Neural progenitor cell (in vitro differentiated cells): ENCODE results near the gene NFE2L2.

Experiments used
- CTCF ChIP-seq: fragments of 200-600 bp; sonication (generic); IDR thresholded peaks from 2 replicates; pipeline ENCODE4 v1.5.1; 2017; ENCODE audit warnings: antibody characterized with exemption, mild to moderate bottlenecking
- EZH2 ChIP-seq: fragments of 200-600 bp; sonication (generic); IDR thresholded peaks from 2 replicates; pipeline ENCODE4 v1.6.1; 2017; ENCODE audit warnings: antibody characterized with exemption, mild to moderate bottlenecking, moderate library complexity

GRCh38 chr2:177234267-177234666 lies 30.3 kb downstream of the NFE2L2 start:
- TF ChIP-seq CTCF: no peak
- no peak for TF ChIP-seq EZH2
